Astrocyte of the spinal cord (primary cell): ENCODE data around the gene TSPAN13.

Experiments
- DNase-seq: peaks from one replicate; pipeline ENCODE4 v3.0.0; 2011; ENCODE audit warnings: low read depth, low spot score
- H3K4me3 ChIP-seq: 2 replicates; pipeline ENCODE4 v1.5.1; 2011; ENCODE audit warnings: low read depth, mild to moderate bottlenecking, low read length, moderate library complexity
- CTCF ChIP-seq: IDR thresholded peaks from 2 replicates; pipeline ENCODE4 v1.5.1; 2012; ENCODE audit warnings: low read depth, mild to moderate bottlenecking, low read length, inconsistent platforms
- in situ Hi-C: cut with HindIII; loops from 2 replicates; pipeline ENCODE4 v1.10.0; 2017; ENCODE audit warnings: low sequenced_read_pairs

The TSPAN13 gene

GRCh38 chr7:16787127-16787526 is 33.6 kb downstream of the TSPAN13 start:
- in situ Hi-C loops = no loop called here
- DNase-seq = no peak
- TF ChIP-seq CTCF = no peak
- no peak overlapping the region for H3K4me3 ChIP-seq

- in situ Hi-C loops = no loop called here
- TF ChIP-seq CTCF = no peak
- DNase-seq = peak; percentile 7
Observed at GRCh38 chr7:16791071-16791470, 37.5 kb downstream of the TSPAN13 start.

GRCh38 chr7:16791905-16792698 is 38.5 kb downstream of the TSPAN13 start:
- no peak for DNase-seq
- no peak overlapping the region for H3K4me3 ChIP-seq
- no peak for TF ChIP-seq CTCF
- in situ Hi-C loops = no loop called here

More at GRCh38 chr7:16791071-16791470, 37.5 kb downstream of the TSPAN13 start:
- H3K4me3 ChIP-seq = no peak overlapping the region

DNA sequence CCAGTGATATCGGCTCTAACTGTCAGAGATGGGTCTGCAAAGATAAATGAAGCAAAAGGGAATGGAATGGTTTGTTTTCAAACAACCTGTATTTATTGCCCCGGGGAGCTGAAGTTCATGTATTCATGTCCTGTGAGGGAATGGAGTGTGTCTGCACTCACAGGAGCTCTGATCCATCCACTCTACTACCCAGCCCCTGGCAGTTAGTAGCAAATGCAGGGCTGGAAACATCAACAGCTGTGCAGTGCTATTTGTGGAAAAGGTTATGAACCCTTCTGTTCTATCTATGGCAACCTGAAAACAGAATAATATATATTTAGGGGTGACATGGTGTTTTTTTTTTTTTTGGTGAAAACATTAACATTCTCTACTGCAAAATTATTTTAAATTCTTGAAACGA is 41.4 kb downstream of the TSPAN13 start:
- no peak for DNase-seq
- in situ Hi-C loops = no loop called here
- TF ChIP-seq CTCF = no peak
- no peak overlapping the region for H3K4me3 ChIP-seq

- H3K4me3 ChIP-seq = no peak overlapping the region
- in situ Hi-C loops = no loop called here
- no peak for TF ChIP-seq CTCF
- no peak for DNase-seq
Observed at GRCh38 chr7:16795624-16796023, 42.1 kb downstream of the TSPAN13 start.

DNA sequence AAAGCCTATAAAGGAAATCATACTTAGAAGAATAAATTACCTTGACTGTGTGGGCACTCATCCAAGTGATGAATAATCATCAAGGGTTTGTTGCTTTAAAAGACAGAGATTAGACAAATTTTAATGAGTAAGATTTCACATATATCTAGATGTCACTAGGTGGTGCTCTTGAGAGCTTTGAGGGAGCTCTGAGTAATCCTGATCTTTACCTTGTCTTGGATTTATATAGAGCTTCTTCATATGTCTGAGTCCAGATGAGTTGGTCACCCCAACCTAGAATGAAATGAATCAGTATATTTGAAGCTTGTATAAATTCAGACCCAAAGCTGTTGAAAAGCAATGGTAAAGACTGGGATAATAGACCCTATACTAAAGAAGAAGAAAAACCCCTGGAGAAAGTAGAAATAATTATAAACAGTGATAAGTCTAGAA is 47.6 kb downstream of the TSPAN13 start:
- peak; percentile 56 for TF ChIP-seq CTCF
- no peak overlapping the region for H3K4me3 ChIP-seq
- in situ Hi-C loops = no loop called here
- DNase-seq = peak; percentile 73

DNA sequence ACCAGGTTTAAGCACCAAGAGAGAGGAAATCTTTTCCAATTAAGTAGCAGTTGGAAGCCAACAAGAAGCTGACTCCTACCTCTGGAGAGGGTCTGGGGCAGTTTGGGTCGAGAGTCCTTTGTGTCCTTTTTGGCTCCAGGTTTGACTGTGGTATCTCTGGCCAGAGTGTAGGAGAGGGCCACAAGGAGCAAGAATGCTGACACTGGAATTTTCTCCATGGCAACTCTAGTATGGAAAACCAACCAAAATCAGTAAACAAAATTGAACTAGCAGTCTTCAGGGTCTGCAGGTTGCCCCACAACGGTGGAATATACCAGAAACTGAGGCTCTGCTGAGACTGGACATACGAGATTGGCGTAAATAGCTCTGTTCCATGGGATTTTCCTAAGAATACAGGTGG is 48.0 kb downstream of the TSPAN13 start:
- no peak overlapping the region for H3K4me3 ChIP-seq
- TF ChIP-seq CTCF = no peak
- no peak for DNase-seq
- in situ Hi-C loops = no loop called here
